ENCODE data around the gene NKX6-1. TPM values are rescaled to one million over a fixed set of nuclear protein-coding genes. Genes with fewer than 3 reads are reported as not detected.

The NKX6-1 gene
- polyA plus RNA-seq: 1 to 10 TPM; 2.5 to 8.2 TPM

DNA sequence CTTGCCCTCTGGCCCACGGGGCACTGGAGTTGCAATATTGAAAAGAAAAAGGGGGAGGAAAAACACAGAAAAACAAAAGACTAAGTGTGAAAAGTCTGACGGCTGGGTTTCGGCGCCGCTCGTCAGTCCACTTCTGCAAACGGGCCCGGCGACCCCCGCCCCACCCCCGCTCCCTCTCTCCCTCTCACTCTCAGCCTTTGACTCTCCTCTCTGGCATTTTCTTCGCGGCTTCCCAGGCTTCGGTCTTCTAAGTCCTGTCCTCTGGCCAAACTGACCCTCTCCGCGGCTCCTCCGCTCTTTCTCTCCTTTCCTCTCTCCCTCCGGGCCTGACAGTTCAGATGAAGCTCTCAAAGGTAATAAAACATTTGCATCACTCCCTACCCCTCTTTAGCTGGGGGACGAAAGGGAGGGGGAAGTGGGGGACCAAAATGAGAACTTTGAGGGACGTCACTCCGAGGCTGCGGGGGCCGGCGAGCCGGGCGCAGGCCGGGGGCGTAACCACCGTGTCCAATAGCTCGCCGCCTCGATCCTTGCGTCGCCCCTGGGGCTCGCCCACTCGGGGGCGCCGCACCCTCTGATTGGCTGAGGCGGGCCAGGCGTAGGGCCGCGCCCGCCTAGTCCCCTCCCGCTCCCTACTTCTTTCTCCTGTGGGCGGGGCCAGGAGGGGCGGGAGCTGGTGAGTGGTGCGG lies at the start of gene NKX6-1:
NKX6-1 (minus strand) TSS at position 358 of the 689 bp plus-strand sequence. CDS start 1,064 bp downstream, outside the sequence.
- Histone ChIP-seq H3K4me3 (ENCODE audit: low read depth in 1 of 2, low read length in 2 of 2) (peak within 1 kb of the TSS; percentile 61 to 65), H3K4me1 (ENCODE audit: control insufficient read depth in 2 of 2, insufficient read depth in 2 of 2, low read length in 1 of 2) (peaks cover 6 to 9% of the 10 kb centered on the region in 2 donors), H3K27me3 (ENCODE audit: control insufficient read depth in 1 of 2, insufficient read depth in 2 of 2, low read length in 2 of 2) (peaks cover 0 to 38% of the 10 kb centered on the region in 2 donors), H3K36me3 (ENCODE audit: control insufficient read depth in 2 of 2, insufficient read depth in 2 of 2, low read length in 1 of 2) (peaks cover 0 to 2% of the 10 kb centered on the region in 2 donors), H3K27ac (ENCODE audit: low read depth in 2 of 2, low read length in 1 of 2) (peak within 1 kb of the TSS; percentile 81 to 84), H3K9me3 (ENCODE audit: control insufficient read depth in 2 of 2, insufficient read depth in 1 of 2, low read depth in 1 of 2, low read length in 1 of 2) (peaks cover 0 to 9% of the 10 kb centered on the region in 2 donors)
- 2 to 4% methylated on average over 39 to 47 of the region's 47 CpGs for WGBS, 2 donors

DNA sequence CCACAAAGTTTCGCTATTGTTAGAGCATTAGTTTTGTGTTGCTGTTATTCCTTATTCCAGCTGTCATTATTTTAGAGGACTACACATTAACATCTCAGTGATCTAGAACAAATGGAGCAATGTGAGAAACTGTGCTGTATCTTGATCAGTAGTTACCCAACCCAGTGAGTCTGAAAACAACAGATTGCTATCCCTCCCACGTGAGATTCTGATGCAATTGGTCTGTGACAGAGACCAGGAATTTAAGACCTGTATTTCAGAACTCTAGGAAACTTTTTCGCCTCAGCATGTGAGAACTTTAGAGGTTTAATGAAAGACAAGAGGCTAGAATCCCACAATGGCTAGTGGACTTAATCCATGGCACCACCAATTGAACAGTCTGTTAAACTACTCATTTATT lies 48.1 kb upstream of the NKX6-1 start:
- WGBS, 2 donors: 84 to 87% methylated on average over 3 of the region's 3 CpGs
- peaks cover 0 to 2% of the 10 kb centered on the region in 2 donors for H3K9me3 ChIP-seq (ENCODE audit: control insufficient read depth in 2 of 2, insufficient read depth in 1 of 2, low read depth in 1 of 2, low read length in 1 of 2)
- H3K4me3 ChIP-seq (ENCODE audit: low read depth in 1 of 2, low read length in 2 of 2): no peak overlapping the region
- H3K27ac ChIP-seq (ENCODE audit: low read depth in 2 of 2, low read length in 1 of 2): no peak overlapping the region
- H3K27me3 ChIP-seq (ENCODE audit: control insufficient read depth in 1 of 2, insufficient read depth in 2 of 2, low read length in 2 of 2): no peaks in the 10 kb centered on the region
- no peaks in the 10 kb centered on the region for H3K36me3 ChIP-seq (ENCODE audit: control insufficient read depth in 2 of 2, insufficient read depth in 2 of 2, low read length in 1 of 2)
- no peaks in the 10 kb centered on the region for H3K4me1 ChIP-seq (ENCODE audit: control insufficient read depth in 2 of 2, insufficient read depth in 2 of 2, low read length in 1 of 2)

DNA sequence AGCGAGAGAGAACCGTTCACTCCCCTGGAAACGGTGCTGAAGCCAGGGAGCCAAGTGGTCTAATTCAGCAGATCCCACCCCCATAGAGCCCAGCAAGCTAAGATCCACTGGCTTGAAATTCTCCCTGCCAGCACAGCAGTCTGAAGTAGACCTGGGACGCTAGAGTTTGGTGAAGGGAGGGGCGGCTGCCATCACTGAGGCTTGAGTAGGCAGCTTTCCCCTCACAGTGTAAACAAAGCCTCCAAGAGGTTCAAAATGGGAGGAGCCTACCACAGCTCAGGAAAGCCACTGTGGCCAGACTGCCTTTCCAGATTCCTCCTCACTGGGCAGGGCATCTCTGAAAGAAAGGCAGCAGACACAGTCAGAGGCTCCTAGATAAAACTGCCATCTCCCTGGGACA lies 46.0 kb upstream of the NKX6-1 start:
- no peaks in the 10 kb centered on the region for H3K9me3 ChIP-seq (ENCODE audit: control insufficient read depth in 2 of 2, insufficient read depth in 1 of 2, low read depth in 1 of 2, low read length in 1 of 2)
- no peaks in the 10 kb centered on the region for H3K27me3 ChIP-seq (ENCODE audit: control insufficient read depth in 1 of 2, insufficient read depth in 2 of 2, low read length in 2 of 2)
- no peak overlapping the region for H3K27ac ChIP-seq (ENCODE audit: low read depth in 2 of 2, low read length in 1 of 2)
- no peaks in the 10 kb centered on the region for H3K36me3 ChIP-seq (ENCODE audit: control insufficient read depth in 2 of 2, insufficient read depth in 2 of 2, low read length in 1 of 2)
- no peak overlapping the region for H3K4me3 ChIP-seq (ENCODE audit: low read depth in 1 of 2, low read length in 2 of 2)
- WGBS, 2 donors: 73 to 78% methylated on average over 5 of the region's 5 CpGs
- no peaks in the 10 kb centered on the region for H3K4me1 ChIP-seq (ENCODE audit: control insufficient read depth in 2 of 2, insufficient read depth in 2 of 2, low read length in 1 of 2)

DNA sequence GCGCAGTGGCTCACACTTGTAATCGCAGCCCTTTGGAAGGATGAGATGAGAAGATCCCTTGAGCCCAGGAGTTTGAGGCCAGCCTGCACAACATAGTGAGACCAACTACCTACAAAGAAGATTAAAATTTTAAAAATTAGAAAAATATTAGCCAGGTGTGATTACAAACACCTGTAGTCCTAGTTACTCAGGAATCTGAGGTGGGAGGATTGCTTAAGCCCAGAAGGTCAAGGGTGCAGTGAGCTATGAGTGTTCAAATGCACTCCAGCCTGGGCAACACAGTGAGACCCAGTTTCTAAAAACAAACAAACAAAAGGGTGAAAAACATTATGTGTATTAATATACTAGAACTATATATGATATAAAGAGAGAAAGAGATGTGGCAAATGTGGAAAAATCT lies 36.8 kb upstream of the NKX6-1 start:
- Histone ChIP-seq H3K4me3 (ENCODE audit: low read depth in 1 of 2, low read length in 2 of 2) (no peak overlapping the region), H3K4me1 (ENCODE audit: control insufficient read depth in 2 of 2, insufficient read depth in 2 of 2, low read length in 1 of 2) (no peaks in the 10 kb centered on the region), H3K27me3 (ENCODE audit: control insufficient read depth in 1 of 2, insufficient read depth in 2 of 2, low read length in 2 of 2) (no peaks in the 10 kb centered on the region), H3K9me3 (ENCODE audit: control insufficient read depth in 2 of 2, insufficient read depth in 1 of 2, low read depth in 1 of 2, low read length in 1 of 2) (no peaks in the 10 kb centered on the region), H3K36me3 (ENCODE audit: control insufficient read depth in 2 of 2, insufficient read depth in 2 of 2, low read length in 1 of 2) (no peaks in the 10 kb centered on the region), H3K27ac (ENCODE audit: low read depth in 2 of 2, low read length in 1 of 2) (no peak overlapping the region)
- 95 to 98% methylated on average over 2 of the region's 2 CpGs for WGBS, 2 donors

DNA sequence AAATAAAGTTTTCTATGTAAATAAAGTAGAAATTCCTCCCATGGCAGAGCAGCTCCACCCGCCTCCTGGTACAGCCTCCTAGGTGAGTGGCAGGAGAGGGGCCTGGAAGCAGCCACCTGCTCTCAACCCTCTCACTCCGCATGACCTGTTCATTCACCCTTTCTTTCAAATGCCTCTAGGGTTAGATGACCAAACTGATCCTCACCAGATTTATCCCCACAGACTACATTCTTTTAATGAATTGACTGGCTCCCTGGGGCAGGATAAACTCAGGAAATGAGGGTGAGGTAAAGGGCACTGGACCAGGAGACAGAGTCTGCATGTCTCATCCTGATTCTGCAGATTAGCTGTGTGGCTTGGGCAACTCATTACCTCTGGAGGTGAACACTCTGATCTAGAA lies 32.6 kb upstream of the NKX6-1 start:
- 62 to 71% methylated on average over 2 of the region's 2 CpGs for whole genome bisulfite sequencing, 2 donors
- H3K27ac ChIP-seq (ENCODE audit: low read depth in 2 of 2, low read length in 1 of 2): no peak overlapping the region
- no peaks in the 10 kb centered on the region for H3K9me3 ChIP-seq (ENCODE audit: control insufficient read depth in 2 of 2, insufficient read depth in 1 of 2, low read depth in 1 of 2, low read length in 1 of 2)
- no peaks in the 10 kb centered on the region for H3K4me1 ChIP-seq (ENCODE audit: control insufficient read depth in 2 of 2, insufficient read depth in 2 of 2, low read length in 1 of 2)
- H3K4me3 ChIP-seq (ENCODE audit: low read depth in 1 of 2, low read length in 2 of 2): no peak overlapping the region
- no peaks in the 10 kb centered on the region for H3K27me3 ChIP-seq (ENCODE audit: control insufficient read depth in 1 of 2, insufficient read depth in 2 of 2, low read length in 2 of 2)
- H3K36me3 ChIP-seq (ENCODE audit: control insufficient read depth in 2 of 2, insufficient read depth in 2 of 2, low read length in 1 of 2): no peaks in the 10 kb centered on the region

DNA sequence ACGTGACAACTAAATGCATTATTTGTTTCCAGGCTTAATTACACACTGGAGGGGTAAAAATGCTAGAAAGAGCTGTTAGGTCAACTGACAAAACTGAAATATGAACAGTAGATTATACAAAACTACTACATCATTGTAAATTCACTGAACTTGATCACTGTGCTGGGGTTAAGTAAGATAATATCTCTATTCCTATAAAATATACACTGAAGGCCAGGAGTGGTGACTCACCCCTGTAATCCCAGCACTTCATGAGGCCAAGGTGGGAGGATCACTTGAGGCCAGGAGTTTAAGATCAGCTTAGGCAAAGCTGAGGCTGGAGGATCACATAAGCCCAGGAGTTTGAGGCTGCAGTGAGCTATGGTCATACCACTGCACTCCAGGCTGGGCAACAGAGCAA lies 31.8 kb upstream of the NKX6-1 start:
- WGBS, 2 donors: 32 to 38% methylated on average over 1 of the region's 1 CpG
- H3K27me3 ChIP-seq (ENCODE audit: control insufficient read depth in 1 of 2, insufficient read depth in 2 of 2, low read length in 2 of 2): no peaks in the 10 kb centered on the region
- H3K4me1 ChIP-seq (ENCODE audit: control insufficient read depth in 2 of 2, insufficient read depth in 2 of 2, low read length in 1 of 2): no peaks in the 10 kb centered on the region
- H3K4me3 ChIP-seq (ENCODE audit: low read depth in 1 of 2, low read length in 2 of 2): no peak overlapping the region
- no peaks in the 10 kb centered on the region for H3K9me3 ChIP-seq (ENCODE audit: control insufficient read depth in 2 of 2, insufficient read depth in 1 of 2, low read depth in 1 of 2, low read length in 1 of 2)
- H3K27ac ChIP-seq (ENCODE audit: low read depth in 2 of 2, low read length in 1 of 2): no peak overlapping the region
- H3K36me3 ChIP-seq (ENCODE audit: control insufficient read depth in 2 of 2, insufficient read depth in 2 of 2, low read length in 1 of 2): no peaks in the 10 kb centered on the region

DNA sequence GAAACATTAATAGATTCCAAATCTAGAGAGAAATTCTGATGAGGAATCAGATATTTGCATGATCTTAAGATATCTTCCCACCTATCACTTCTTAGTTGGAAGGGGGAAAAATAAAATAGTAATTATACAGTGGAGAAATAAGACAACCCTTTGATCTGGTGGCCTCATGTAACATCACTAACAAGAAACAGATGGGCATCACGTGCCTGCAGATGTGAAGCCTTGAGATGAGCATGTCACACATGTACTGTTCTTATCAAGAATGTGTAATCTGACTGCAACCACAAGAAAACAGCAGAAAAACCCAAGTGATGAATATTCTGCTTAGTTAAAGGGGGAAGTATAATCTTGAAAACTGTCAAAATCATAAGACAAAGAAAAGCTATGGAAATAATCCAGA lies 31.4 kb upstream of the NKX6-1 start:
- 64 to 73% methylated on average over 1 of the region's 1 CpG for WGBS, 2 donors
- Histone ChIP-seq H3K9me3 (ENCODE audit: control insufficient read depth in 2 of 2, insufficient read depth in 1 of 2, low read depth in 1 of 2, low read length in 1 of 2) (no peaks in the 10 kb centered on the region), H3K27me3 (ENCODE audit: control insufficient read depth in 1 of 2, insufficient read depth in 2 of 2, low read length in 2 of 2) (no peaks in the 10 kb centered on the region), H3K4me1 (ENCODE audit: control insufficient read depth in 2 of 2, insufficient read depth in 2 of 2, low read length in 1 of 2) (no peaks in the 10 kb centered on the region), H3K36me3 (ENCODE audit: control insufficient read depth in 2 of 2, insufficient read depth in 2 of 2, low read length in 1 of 2) (no peaks in the 10 kb centered on the region), H3K27ac (ENCODE audit: low read depth in 2 of 2, low read length in 1 of 2) (no peak overlapping the region), H3K4me3 (ENCODE audit: low read depth in 1 of 2, low read length in 2 of 2) (no peak overlapping the region)

DNA sequence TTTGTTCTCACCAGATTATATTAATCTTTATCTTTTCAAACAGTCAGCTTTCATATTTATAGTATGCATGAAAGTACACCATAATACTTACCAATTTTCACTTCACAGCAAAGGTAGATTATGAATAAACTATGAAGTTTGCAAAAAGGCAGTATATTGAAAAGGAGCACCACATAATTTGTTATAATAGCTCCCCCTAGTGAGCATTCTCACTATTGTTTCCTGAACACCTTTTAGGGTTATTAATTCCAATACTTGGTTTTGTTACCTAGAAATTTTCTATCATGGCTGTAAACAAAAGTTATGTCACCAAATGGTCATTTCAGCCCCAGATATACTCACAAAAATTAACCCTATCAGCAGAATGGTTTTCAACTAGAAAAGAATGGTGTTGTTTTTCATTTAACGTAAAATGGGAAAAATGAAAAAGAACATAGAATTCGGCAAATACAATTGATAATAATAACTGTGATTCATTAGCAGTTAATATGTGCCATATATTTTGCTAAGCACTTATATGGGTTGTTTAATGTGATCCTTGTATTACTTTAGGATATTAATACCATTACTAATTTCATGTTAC lies 30.2 kb upstream of the NKX6-1 start:
- no peaks in the 10 kb centered on the region for H3K9me3 ChIP-seq (ENCODE audit: control insufficient read depth in 2 of 2, insufficient read depth in 1 of 2, low read depth in 1 of 2, low read length in 1 of 2)
- WGBS, 2 donors: 95 to 97% methylated on average over 2 of the region's 2 CpGs
- H3K36me3 ChIP-seq (ENCODE audit: control insufficient read depth in 2 of 2, insufficient read depth in 2 of 2, low read length in 1 of 2): no peaks in the 10 kb centered on the region

DNA sequence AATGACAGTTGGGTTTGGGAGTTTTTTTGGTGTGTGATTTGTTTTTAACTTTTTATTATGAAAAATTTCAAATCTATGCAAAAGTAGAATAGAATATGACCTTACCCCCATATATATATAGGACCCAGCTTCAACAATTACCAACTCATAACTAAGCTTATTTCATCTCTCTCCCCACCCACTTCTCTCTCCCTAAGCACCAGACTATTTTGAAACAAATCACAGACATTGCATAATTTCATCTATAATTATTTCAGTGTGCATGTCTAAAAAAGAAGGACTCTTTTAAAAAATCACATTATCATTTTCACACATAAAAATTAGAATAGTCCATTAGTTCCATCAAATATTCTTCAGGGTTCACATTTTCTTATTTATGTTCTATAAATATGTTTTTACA lies 28.3 kb upstream of the NKX6-1 start:
- no peaks in the 10 kb centered on the region for H3K27me3 ChIP-seq (ENCODE audit: control insufficient read depth in 1 of 2, insufficient read depth in 2 of 2, low read length in 2 of 2)
- no peaks in the 10 kb centered on the region for H3K4me1 ChIP-seq (ENCODE audit: control insufficient read depth in 2 of 2, insufficient read depth in 2 of 2, low read length in 1 of 2)
- H3K4me3 ChIP-seq (ENCODE audit: low read depth in 1 of 2, low read length in 2 of 2): no peak overlapping the region
- no peaks in the 10 kb centered on the region for H3K36me3 ChIP-seq (ENCODE audit: control insufficient read depth in 2 of 2, insufficient read depth in 2 of 2, low read length in 1 of 2)
- H3K27ac ChIP-seq (ENCODE audit: low read depth in 2 of 2, low read length in 1 of 2): no peak overlapping the region
- H3K9me3 ChIP-seq (ENCODE audit: control insufficient read depth in 2 of 2, insufficient read depth in 1 of 2, low read depth in 1 of 2, low read length in 1 of 2): no peaks in the 10 kb centered on the region

More for the DNA sequence above, 30.2 kb upstream of the NKX6-1 start:
- H3K27me3 ChIP-seq (ENCODE audit: control insufficient read depth in 1 of 2, insufficient read depth in 2 of 2, low read length in 2 of 2): no peaks in the 10 kb centered on the region
- no peak overlapping the region for H3K4me3 ChIP-seq (ENCODE audit: low read depth in 1 of 2, low read length in 2 of 2)
- no peak overlapping the region for H3K27ac ChIP-seq (ENCODE audit: low read depth in 2 of 2, low read length in 1 of 2)
- no peaks in the 10 kb centered on the region for H3K4me1 ChIP-seq (ENCODE audit: control insufficient read depth in 2 of 2, insufficient read depth in 2 of 2, low read length in 1 of 2)

DNA sequence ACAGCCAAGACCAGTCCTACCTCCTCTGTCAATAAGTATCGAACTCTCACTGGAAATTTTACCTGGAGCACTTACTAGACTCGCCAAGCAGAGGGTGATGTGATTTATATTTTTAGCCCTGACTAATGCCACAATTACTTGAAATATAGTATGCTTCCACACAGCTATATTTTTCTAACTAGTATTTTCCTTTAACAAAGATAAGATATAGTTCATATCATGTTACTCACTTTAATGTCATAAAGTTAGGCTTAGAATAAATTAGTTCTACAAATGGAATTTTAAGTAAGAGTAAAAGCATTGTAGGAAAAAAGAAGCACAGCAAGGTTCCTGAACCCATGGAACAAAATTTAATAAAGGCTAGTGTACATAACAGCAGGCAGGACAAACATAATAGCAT lies 16.0 kb upstream of the NKX6-1 start:
- H3K27me3 ChIP-seq (ENCODE audit: control insufficient read depth in 1 of 2, insufficient read depth in 2 of 2, low read length in 2 of 2): peaks cover 0 to 2% of the 10 kb centered on the region in 2 donors
- H3K27ac ChIP-seq (ENCODE audit: low read depth in 2 of 2, low read length in 1 of 2): no peak overlapping the region
- 65 to 74% methylated on average over 2 of the region's 2 CpGs for WGBS, 2 donors
- no peaks in the 10 kb centered on the region for H3K36me3 ChIP-seq (ENCODE audit: control insufficient read depth in 2 of 2, insufficient read depth in 2 of 2, low read length in 1 of 2)
- H3K9me3 ChIP-seq (ENCODE audit: control insufficient read depth in 2 of 2, insufficient read depth in 1 of 2, low read depth in 1 of 2, low read length in 1 of 2): no peaks in the 10 kb centered on the region
- no peaks in the 10 kb centered on the region for H3K4me1 ChIP-seq (ENCODE audit: control insufficient read depth in 2 of 2, insufficient read depth in 2 of 2, low read length in 1 of 2)
- H3K4me3 ChIP-seq (ENCODE audit: low read depth in 1 of 2, low read length in 2 of 2): no peak overlapping the region
